HG02938 (cell line): ENCODE results near the gene WDR27.

ENCODE experiments used
- ATAC-seq: cut with Tn5 transposase; IDR thresholded peaks from one replicate; pipeline ENCODE4 v1.9.1; 2021; ENCODE audit warnings: mild to moderate bottlenecking, moderate library complexity; ENCODE audit not compliant: unreplicated experiment

WDR27 gene

GRCh38 chr6:169641461-169642085 lies 60.3 kb downstream of the WDR27 start:
- ATAC-seq, result no peak

- ATAC-seq, result no peak
Observed at GRCh38 chr6:169640983-169641382, 60.8 kb downstream of the WDR27 start.

GRCh38 chr6:169640351-169640852 lies 61.4 kb downstream of the WDR27 start:
- no peak for ATAC-seq

- ATAC-seq, result no peak
Observed at GRCh38 chr6:169639653-169640278, 62.1 kb downstream of the WDR27 start.

- ATAC-seq, result no peak
Observed at GRCh38 chr6:169638915-169639314, 62.9 kb downstream of the WDR27 start.

- ATAC-seq, result no peak
Observed at GRCh38 chr6:169638388-169638787, 63.4 kb downstream of the WDR27 start.

GRCh38 chr6:169635345-169635744 lies 66.5 kb downstream of the WDR27 start:
- ATAC-seq, result no peak

- ATAC-seq, result no peak
Observed at GRCh38 chr6:169632841-169633240, 69.0 kb downstream of the WDR27 start.

GRCh38 chr6:169629256-169629655 lies 72.6 kb downstream of the WDR27 start:
- ATAC-seq, result no peak

GRCh38 chr6:169627736-169628607 lies 73.9 kb downstream of the WDR27 start:
- ATAC-seq, result no peak

GRCh38 chr6:169626649-169627048 lies 75.2 kb downstream of the WDR27 start:
- no peak for ATAC-seq

GRCh38 chr6:169626169-169626568 lies 75.7 kb downstream of the WDR27 start:
- ATAC-seq, result no peak

- ATAC-seq, result no peak
Observed at GRCh38 chr6:169625376-169625775, 76.5 kb downstream of the WDR27 start.

- ATAC-seq, result no peak
Observed at GRCh38 chr6:169624785-169625184, 77.0 kb downstream of the WDR27 start.

- no peak for ATAC-seq
Observed at GRCh38 chr6:169623975-169624374, 77.9 kb downstream of the WDR27 start.

GRCh38 chr6:169623343-169623742 lies 78.5 kb downstream of the WDR27 start:
- no peak for ATAC-seq

- ATAC-seq, result no peak
Observed at GRCh38 chr6:169622618-169623017, 79.2 kb downstream of the WDR27 start.

- no peak for ATAC-seq
Observed at GRCh38 chr6:169621311-169621710, 80.5 kb downstream of the WDR27 start.

- no peak for ATAC-seq
Observed at GRCh38 chr6:169620171-169621130, 81.4 kb downstream of the WDR27 start.

- ATAC-seq, result no peak
Observed at GRCh38 chr6:169619650-169620049, 82.2 kb downstream of the WDR27 start.
